Left lung (tissue), 10 donors: ENCODE data around the gene FKBP10. TPM values are rescaled to one million over a fixed set of nuclear protein-coding genes. Genes with fewer than 3 reads are reported as not detected.

Experiments used
- ATAC-seq: fragments of 200-7000 bp; cut with Tn5 transposase; one replicate; pipeline ENCODE4 v1.9.1; 2020; ENCODE audit warnings: moderate library complexity
- DNase-seq, 4 donors: peaks; one replicate each; pipeline ENCODE4 v3.0.0-alpha.2; 2013 to 2020
- H3K27ac ChIP-seq, 2 donors: fragments of 200-600 bp; sonication (generic) in 1 of 2; one replicate each; pipeline versions ENCODE4 v1.5.0 to v1.8.0; 2020 to 2021
- H3K27me3 ChIP-seq, 2 donors: fragments of 200-600 bp; sonication (generic) in 1 of 2; one replicate each; pipeline versions ENCODE4 v1.5.0 to v1.8.0; 2020 to 2021
- H3K36me3 ChIP-seq, 2 donors: fragments of 200-600 bp; sonication (generic) in 1 of 2; one replicate each; pipeline versions ENCODE4 v1.5.0 to v1.8.0; 2020 to 2021
- H3K4me1 ChIP-seq, 2 donors: fragments of 200-600 bp; one replicate each; pipeline ENCODE4 v1.8.0; 2021
- H3K4me3 ChIP-seq, 2 donors: fragments of 200-600 bp; sonication (generic) in 1 of 2; one replicate each; pipeline versions ENCODE4 v1.5.0 to v1.8.0; 2020 to 2021; ENCODE audit warnings: mild to moderate bottlenecking in 1 of 2
- H3K9me3 ChIP-seq, 2 donors: fragments of 200-600 bp; sonication (generic) in 1 of 2; one replicate each; pipeline versions ENCODE4 v1.5.0 to v1.8.0; 2020 to 2021
- intact Hi-C, 2 donors: fragments of 100-400 bp; cut with DNase I; formaldehyde crosslinking; loops; one replicate each; pipeline versions ENCODE4 v1.11.2 to v1.14.2; 2022
- polyA plus RNA-seq, 6 donors: library from polyadenylated mRNA; unstranded; fragments of 120-200 nt; gene quantifications; one replicate each; pipeline ENCODE4 v1.2.1, GENCODE V29; 2013; ENCODE audit not compliant: insufficient read length in 6 of 6
- total RNA-seq, 2 donors: library from RNA; stranded (reverse); fragmentation: NEBNext Ultra II Directional; extraction: Animal tissue kit (Norgen Biotek cat#: 25700); gene quantifications; one replicate each; pipeline ENCODE4 v1.2.1, GENCODE V29; 2021
- TF ChIP-seq, protein P1 (sequence below), 2 donors: fragments of 200-600 bp; sonication (generic) in 1 of 2; IDR thresholded peaks; one replicate each; pipeline versions ENCODE4 v1.5.0 to v1.8.0; 2021; ENCODE audit warnings: antibody characterized with exemption in 2 of 2
- donor health status: DM: no; HTN: yes; CAD: no.
- donor health status: DM: no; HTN: no; CAD: no.

Gene FKBP10
- total and polyA plus RNA-seq, 8 donors = 82.1 to 169 (median 141) TPM

DNA sequence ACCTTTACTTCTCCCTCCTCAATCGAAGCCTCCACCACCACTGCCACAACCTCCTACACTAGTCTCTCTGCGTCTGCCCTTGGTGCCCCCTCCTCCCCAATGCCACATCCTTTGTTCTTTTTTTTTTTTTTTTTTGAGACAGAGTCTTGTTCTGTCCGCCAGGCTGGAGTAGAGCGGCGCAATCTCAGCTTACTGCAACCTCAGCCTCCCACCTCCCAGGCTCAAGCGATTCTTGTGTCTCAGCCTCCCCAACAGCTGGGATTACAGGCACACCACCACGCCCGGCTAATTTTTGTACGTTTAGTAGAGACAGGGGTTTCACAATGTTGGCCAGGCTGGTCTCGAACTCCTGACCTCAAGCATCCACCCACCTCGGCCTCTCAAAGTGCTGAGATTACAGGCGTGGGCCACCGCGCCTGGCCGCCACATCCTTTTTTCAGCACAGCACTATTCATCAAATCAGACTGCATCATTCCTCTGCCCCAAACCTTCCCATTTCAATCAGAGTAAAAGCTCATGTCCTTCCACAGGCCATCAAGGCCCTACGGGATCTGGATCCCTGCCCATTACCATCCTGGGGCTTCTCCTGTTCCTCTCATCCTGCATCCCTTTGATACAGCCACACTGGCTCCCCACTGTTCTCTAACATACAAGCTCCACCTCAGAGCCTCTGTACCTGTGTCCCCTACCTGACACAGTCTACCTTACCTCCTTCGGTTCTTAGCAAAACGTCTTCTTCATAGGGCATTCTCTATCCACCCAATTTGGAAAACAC lies 50.5 kb downstream of the FKBP10 start:
- TF ChIP-seq, protein P1, sequence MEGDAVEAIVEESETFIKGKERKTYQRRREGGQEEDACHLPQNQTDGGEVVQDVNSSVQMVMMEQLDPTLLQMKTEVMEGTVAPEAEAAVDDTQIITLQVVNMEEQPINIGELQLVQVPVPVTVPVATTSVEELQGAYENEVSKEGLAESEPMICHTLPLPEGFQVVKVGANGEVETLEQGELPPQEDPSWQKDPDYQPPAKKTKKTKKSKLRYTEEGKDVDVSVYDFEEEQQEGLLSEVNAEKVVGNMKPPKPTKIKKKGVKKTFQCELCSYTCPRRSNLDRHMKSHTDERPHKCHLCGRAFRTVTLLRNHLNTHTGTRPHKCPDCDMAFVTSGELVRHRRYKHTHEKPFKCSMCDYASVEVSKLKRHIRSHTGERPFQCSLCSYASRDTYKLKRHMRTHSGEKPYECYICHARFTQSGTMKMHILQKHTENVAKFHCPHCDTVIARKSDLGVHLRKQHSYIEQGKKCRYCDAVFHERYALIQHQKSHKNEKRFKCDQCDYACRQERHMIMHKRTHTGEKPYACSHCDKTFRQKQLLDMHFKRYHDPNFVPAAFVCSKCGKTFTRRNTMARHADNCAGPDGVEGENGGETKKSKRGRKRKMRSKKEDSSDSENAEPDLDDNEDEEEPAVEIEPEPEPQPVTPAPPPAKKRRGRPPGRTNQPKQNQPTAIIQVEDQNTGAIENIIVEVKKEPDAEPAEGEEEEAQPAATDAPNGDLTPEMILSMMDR (IDR thresholded peaks at IDR 0.05) = no peak

DNA sequence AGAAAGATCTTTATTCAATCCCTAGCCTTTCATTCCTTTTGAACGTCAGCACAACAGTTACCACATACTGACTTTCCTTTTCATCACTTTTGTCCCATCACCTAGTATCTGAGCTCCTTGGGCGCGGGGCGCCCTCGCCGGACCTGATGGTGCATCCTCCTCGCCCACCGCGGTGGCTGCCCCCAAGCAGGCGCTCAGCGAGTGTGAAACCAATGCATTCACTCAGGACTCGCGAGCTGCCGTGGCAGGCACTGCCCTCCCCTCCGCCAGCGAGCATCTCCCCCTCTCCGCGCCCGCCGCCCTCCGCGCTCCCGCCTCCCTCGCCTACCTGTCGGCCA lies 51.7 kb downstream of the FKBP10 start:
- TF ChIP-seq, protein P1 (IDR thresholded peaks at IDR 0.05) = no peak
- intact Hi-C loops = no loop called here
- peaks cover 0 to 30% of the 10 kb centered on the region in 2 donors for H3K36me3 ChIP-seq
- DNase-seq = peak in 1 of 4 donors; percentile 50
- peak; percentile 69 for ATAC-seq
- peak overlapping the region; percentile 82 to 86 for H3K4me3 ChIP-seq
- H3K9me3 ChIP-seq = no peaks in the 10 kb centered on the region
- peaks cover 8 to 42% of the 10 kb centered on the region in 2 donors for H3K4me1 ChIP-seq
- H3K27ac ChIP-seq = peak overlapping the region; percentile 89
- H3K27me3 ChIP-seq = no peaks in the 10 kb centered on the region

More for the DNA sequence above, 50.5 kb downstream of the FKBP10 start:
- no peaks in the 10 kb centered on the region for H3K27me3 ChIP-seq
- peaks cover 0 to 18% of the 10 kb centered on the region in 2 donors for H3K36me3 ChIP-seq
- intact Hi-C loops = no loop called here
- H3K9me3 ChIP-seq = no peaks in the 10 kb centered on the region
- no peak overlapping the region for H3K27ac ChIP-seq
- peak overlapping the region in 1 of 2 donors; percentile 86 for H3K4me3 ChIP-seq
- peaks cover 8 to 42% of the 10 kb centered on the region in 2 donors for H3K4me1 ChIP-seq
- no peak for DNase-seq
- ATAC-seq = no peak

DNA sequence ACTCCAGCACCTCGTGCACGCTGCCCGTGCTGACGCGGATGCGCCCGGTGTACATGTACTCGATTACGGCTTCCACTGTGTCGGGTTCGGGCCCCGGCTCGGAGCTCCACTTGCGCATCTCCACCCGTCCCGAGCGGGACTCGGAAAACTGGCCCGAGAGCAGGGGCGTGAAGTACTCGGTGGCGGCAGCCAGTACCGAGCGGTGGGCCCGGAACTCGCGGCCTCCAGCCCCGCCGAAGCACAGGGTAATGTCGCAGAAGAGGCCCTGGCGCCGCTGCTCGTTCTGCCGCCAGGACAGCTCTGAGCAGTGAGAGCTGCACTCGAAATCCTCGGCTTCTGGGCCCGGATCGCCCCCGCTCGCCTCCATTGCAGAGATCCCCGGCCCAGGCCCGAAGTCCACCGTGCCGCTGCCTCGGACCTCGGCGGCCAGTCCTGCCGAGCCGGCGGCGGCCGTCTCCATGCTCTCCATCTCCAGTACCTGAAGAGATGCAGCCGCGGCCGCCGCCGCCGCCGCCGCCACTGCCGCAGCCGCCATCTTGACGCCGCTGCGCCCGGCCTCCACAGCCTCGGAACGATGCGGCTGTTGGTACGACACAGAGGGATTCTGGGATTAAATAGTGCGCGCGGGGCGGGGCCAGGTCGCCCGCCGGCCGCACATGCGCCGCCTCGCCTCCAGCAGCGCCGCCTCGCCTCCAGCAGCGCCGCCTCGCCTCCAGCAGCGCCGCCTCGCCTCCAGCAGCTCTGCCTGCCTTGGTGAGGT lies 52.2 kb downstream of the FKBP10 start, which contains the start of gene KLHL11:
TSS of gene KLHL11 (minus strand) at position 588 of the 760 bp plus-strand sequence. CDS start at position 535, 53 bp downstream.
- Histone ChIP-seq H3K27me3 (no peaks in the 10 kb centered on the region), H3K36me3 (peaks cover 0 to 36% of the 10 kb centered on the region in 2 donors), H3K4me1 (peaks cover 8 to 42% of the 10 kb centered on the region in 2 donors), H3K27ac (peak within 1 kb of the TSS; percentile 89), H3K4me3 (peak within 1 kb of the TSS; percentile 82 to 86), H3K9me3 (no peaks in the 10 kb centered on the region)
- ATAC-seq (peak; percentile 96), DNase-seq (peak; percentile 81 to 97 (median 92))
- TF ChIP-seq, protein P1 (IDR thresholded peaks at IDR 0.05) = no peak
- intact Hi-C loops = no loop called here

GRCh38 chr17:41865596-41865893 lies 52.7 kb downstream of the FKBP10 start:
- ATAC-seq (no peak), DNase-seq (no peak)
- Histone ChIP-seq H3K36me3 (peaks cover 0 to 41% of the 10 kb centered on the region in 2 donors), H3K27ac (peak overlapping the region; percentile 36 to 89), H3K27me3 (no peaks in the 10 kb centered on the region), H3K9me3 (no peaks in the 10 kb centered on the region), H3K4me3 (peak overlapping the region; percentile 82 to 86), H3K4me1 (peaks cover 8 to 42% of the 10 kb centered on the region in 2 donors)
- TF ChIP-seq, protein P1 (IDR thresholded peaks at IDR 0.05) = no peak
- intact Hi-C loops = no loop called here

DNA sequence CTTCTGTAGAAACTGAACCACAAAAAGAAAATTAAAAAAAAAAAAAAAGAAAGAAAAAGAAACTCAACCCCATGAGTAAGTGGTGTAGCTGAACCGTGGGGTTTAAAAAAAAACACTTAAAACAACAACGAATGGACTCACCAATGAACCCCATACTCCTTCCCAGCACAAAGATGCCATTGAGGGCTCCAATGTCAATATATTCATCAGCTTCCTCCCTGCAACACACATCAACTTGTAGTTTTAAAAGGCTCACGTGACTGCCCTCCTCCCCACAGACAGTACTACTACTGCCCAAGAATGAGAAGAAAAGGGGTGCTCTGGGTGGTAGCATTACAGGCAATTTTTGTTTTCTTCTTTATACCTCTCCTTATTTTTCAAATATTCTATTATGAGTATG lies 55.8 kb downstream of the FKBP10 start:
- Histone ChIP-seq H3K4me1 (peaks cover 7 to 16% of the 10 kb centered on the region in 2 donors), H3K36me3 (peaks cover 0 to 71% of the 10 kb centered on the region in 2 donors), H3K4me3 (no peak overlapping the region), H3K27me3 (no peaks in the 10 kb centered on the region), H3K9me3 (no peaks in the 10 kb centered on the region), H3K27ac (no peak overlapping the region)
- TF ChIP-seq, protein P1 (IDR thresholded peaks at IDR 0.05) = no peak
- intact Hi-C loops = no loop called here
- no peak for ATAC-seq
- no peak for DNase-seq
